Neural progenitor cell (in vitro differentiated cells): Measurements from ENCODE around the gene TAF6. TPM values are rescaled to one million over a fixed set of nuclear protein-coding genes. Genes with fewer than 3 reads are reported as not detected.
A peak's percentile ranks its signal among the peaks of the same experiment; 100 is the strongest.

Experiments used
- DNase-seq: peaks from one replicate; pipeline ENCODE4 v3.0.0-alpha.2; 2016; ENCODE audit warnings: low spot score
- H2AFZ ChIP-seq: fragments of 200-600 bp; sonication (generic); replicated peaks from 2 replicates; pipeline ENCODE4 v1.6.1; 2016; ENCODE audit warnings: antibody characterized with exemption
- H3F3A ChIP-seq: fragments of 200-600 bp; sonication (generic); 2 replicates; pipeline ENCODE4 v1.6.1; 2016; ENCODE audit warnings: antibody characterized with exemption, low read depth
- H3K27ac ChIP-seq: fragments of 200-600 bp; sonication (generic); 2 replicates; pipeline ENCODE4 v1.5.1; 2016; ENCODE audit warnings: mild to moderate bottlenecking
- H3K27me3 ChIP-seq: fragments of 200-600 bp; sonication (generic); 2 replicates; pipeline ENCODE4 v1.6.1; 2016; ENCODE audit warnings: mild to moderate bottlenecking, moderate library complexity
- H3K36me3 ChIP-seq: fragments of 200-600 bp; sonication (generic); 2 replicates; pipeline ENCODE4 v1.5.1; 2016
- H3K4me1 ChIP-seq: fragments of 200-600 bp; sonication (generic); 2 replicates; pipeline ENCODE4 v1.6.1; 2016; ENCODE audit warnings: mixed run types
- H3K4me2 ChIP-seq: fragments of 200-600 bp; sonication (generic); 2 replicates; pipeline ENCODE4 v1.6.1; 2016
- H3K4me3 ChIP-seq: fragments of 200-600 bp; sonication (generic); 2 replicates; pipeline ENCODE4 v1.5.1; 2016
- H3K79me2 ChIP-seq: fragments of 200-600 bp; sonication (generic); 2 replicates; pipeline ENCODE4 v1.6.1; 2016; ENCODE audit warnings: low read depth
- H3K9ac ChIP-seq: fragments of 200-600 bp; sonication (generic); 2 replicates; pipeline ENCODE4 v1.6.1; 2016
- H3K9me3 ChIP-seq: fragments of 200-600 bp; sonication (generic); 2 replicates; pipeline ENCODE4 v1.5.1; 2016; ENCODE audit warnings: low read depth
- H4K20me1 ChIP-seq: fragments of 200-600 bp; sonication (generic); 2 replicates; pipeline ENCODE4 v1.6.1; 2016; ENCODE audit warnings: low read depth
- H3K27ac Mint-ChIP-seq: 3 replicates; pipeline ENCODE4 v1.8.0; 2021; ENCODE audit warnings: mixed read lengths
- H3K27me3 Mint-ChIP-seq: 2 replicates; pipeline ENCODE4 v1.8.0; 2022; ENCODE audit warnings: low read depth, mild to moderate bottlenecking, inconsistent platforms, moderate library complexity, mixed read lengths; ENCODE audit not compliant: insufficient read depth
- H3K36me3 Mint-ChIP-seq: 3 replicates; pipeline ENCODE4 v1.8.0; 2021; ENCODE audit warnings: mixed read lengths
- H3K4me1 Mint-ChIP-seq: 3 replicates; pipeline ENCODE4 v1.8.0; 2021; ENCODE audit warnings: mixed read lengths
- H3K4me3 Mint-ChIP-seq: 3 replicates; pipeline ENCODE4 v1.8.0; 2021; ENCODE audit warnings: mild to moderate bottlenecking, moderate library complexity, mixed read lengths
- H3K9me3 Mint-ChIP-seq: 3 replicates; pipeline ENCODE4 v1.8.0; 2020; ENCODE audit warnings: mixed read lengths
- CTCF ChIP-seq: fragments of 200-600 bp; sonication (generic); IDR thresholded peaks from 2 replicates; pipeline ENCODE4 v1.5.1; 2017; ENCODE audit warnings: antibody characterized with exemption, mild to moderate bottlenecking
- EZH2 ChIP-seq: fragments of 200-600 bp; sonication (generic); IDR thresholded peaks from 2 replicates; pipeline ENCODE4 v1.6.1; 2017; ENCODE audit warnings: antibody characterized with exemption, mild to moderate bottlenecking, moderate library complexity
- EZH2phosphoT487 ChIP-seq: fragments of 200-600 bp; sonication (generic); IDR thresholded peaks from 2 replicates; pipeline ENCODE4 v1.6.1; 2017; ENCODE audit warnings: antibody characterized with exemption
- total RNA-seq: library from RNA; depleted of rRNA; stranded (reverse); fragments of >200 nt; gene quantifications from 2 replicates; pipeline ENCODE4 v1.2.3, GENCODE V29; 2015; ENCODE audit warnings: low replicate concordance

TAF6 gene
- total RNA-seq, 1 donor from 2014 or later = 66.1 TPM

GRCh38 chr7:100166317-100166940 lies 47.3 kb upstream of the TAF6 start:
- Histone ChIP-seq H3K4me1 (peaks cover 30% of the 10 kb centered on the region), H4K20me1 (peaks cover 24% of the 10 kb centered on the region), H3K4me3 (no peak overlapping the region), H3K27me3 (peaks cover 32% of the 10 kb centered on the region), H3K79me2 (no peaks in the 10 kb centered on the region), H3K36me3 (no peaks in the 10 kb centered on the region), H3K9me3 (no peaks in the 10 kb centered on the region), H3K9ac (no peak overlapping the region), H3F3A (peaks cover 34% of the 10 kb centered on the region), H2AFZ (no peak overlapping the region), H3K4me2 (no peak overlapping the region), H3K27ac (no peak overlapping the region)
- Mint-ChIP-seq H3K9me3 (no peaks in the 10 kb centered on the region), H3K27me3 (peaks cover 24% of the 10 kb centered on the region), H3K4me3 (peak overlapping the region; percentile 80), H3K4me1 (peaks cover 47% of the 10 kb centered on the region), H3K27ac (peak overlapping the region; percentile 38), H3K36me3 (peaks cover 3% of the 10 kb centered on the region)
- no peak for TF ChIP-seq EZH2phosphoT487
- no peak for TF ChIP-seq EZH2
- no peak for TF ChIP-seq CTCF
- DNase-seq = no peak

GRCh38 chr7:100163871-100164270 lies 44.7 kb upstream of the TAF6 start:
- Histone ChIP-seq H2AFZ (no peak overlapping the region), H3K4me3 (no peak overlapping the region), H3F3A (peaks cover 24% of the 10 kb centered on the region), H3K4me1 (peaks cover 19% of the 10 kb centered on the region), H3K36me3 (no peaks in the 10 kb centered on the region), H3K9me3 (no peaks in the 10 kb centered on the region), H3K79me2 (no peaks in the 10 kb centered on the region), H4K20me1 (peaks cover under 1% of the 10 kb centered on the region), H3K27ac (no peak overlapping the region), H3K4me2 (no peak overlapping the region), H3K27me3 (peaks cover 22% of the 10 kb centered on the region), H3K9ac (no peak overlapping the region)
- Mint-ChIP-seq H3K36me3 (no peaks in the 10 kb centered on the region), H3K27ac (no peak overlapping the region), H3K9me3 (no peaks in the 10 kb centered on the region), H3K4me1 (peaks cover 34% of the 10 kb centered on the region), H3K27me3 (peaks cover 26% of the 10 kb centered on the region), H3K4me3 (no peak overlapping the region)
- TF ChIP-seq EZH2phosphoT487 = no peak
- TF ChIP-seq EZH2 = no peak
- TF ChIP-seq CTCF = no peak
- DNase-seq = no peak

- H3K4me3 Mint-ChIP-seq = no peak overlapping the region
- H3K36me3 ChIP-seq = no peaks in the 10 kb centered on the region
- H3K4me1 Mint-ChIP-seq = peaks cover 27% of the 10 kb centered on the region
- H3K4me2 ChIP-seq = no peak overlapping the region
- no peaks in the 10 kb centered on the region for H3K9me3 ChIP-seq
- no peak overlapping the region for H3K9ac ChIP-seq
- DNase-seq = no peak
- H3K4me3 ChIP-seq = no peak overlapping the region
- no peak overlapping the region for H2AFZ ChIP-seq
- peaks cover 22% of the 10 kb centered on the region for H3K27me3 ChIP-seq
- peak overlapping the region; percentile 14 for H3K27ac Mint-ChIP-seq
- no peaks in the 10 kb centered on the region for H3K79me2 ChIP-seq
- H3K27me3 Mint-ChIP-seq = peaks cover 26% of the 10 kb centered on the region
- H3F3A ChIP-seq = peaks cover 22% of the 10 kb centered on the region
- H3K9me3 Mint-ChIP-seq = no peaks in the 10 kb centered on the region
- H3K27ac ChIP-seq = no peak overlapping the region
- peaks cover 14% of the 10 kb centered on the region for H3K4me1 ChIP-seq
- H3K36me3 Mint-ChIP-seq = no peaks in the 10 kb centered on the region
- no peak for TF ChIP-seq EZH2
- TF ChIP-seq EZH2phosphoT487 = no peak
- no peak for TF ChIP-seq CTCF
- peaks cover under 1% of the 10 kb centered on the region for H4K20me1 ChIP-seq
Observed at GRCh38 chr7:100163006-100163531, 43.9 kb upstream of the TAF6 start.
